Measurements from ENCODE around the gene TBX15.

The TBX15 gene

DNA sequence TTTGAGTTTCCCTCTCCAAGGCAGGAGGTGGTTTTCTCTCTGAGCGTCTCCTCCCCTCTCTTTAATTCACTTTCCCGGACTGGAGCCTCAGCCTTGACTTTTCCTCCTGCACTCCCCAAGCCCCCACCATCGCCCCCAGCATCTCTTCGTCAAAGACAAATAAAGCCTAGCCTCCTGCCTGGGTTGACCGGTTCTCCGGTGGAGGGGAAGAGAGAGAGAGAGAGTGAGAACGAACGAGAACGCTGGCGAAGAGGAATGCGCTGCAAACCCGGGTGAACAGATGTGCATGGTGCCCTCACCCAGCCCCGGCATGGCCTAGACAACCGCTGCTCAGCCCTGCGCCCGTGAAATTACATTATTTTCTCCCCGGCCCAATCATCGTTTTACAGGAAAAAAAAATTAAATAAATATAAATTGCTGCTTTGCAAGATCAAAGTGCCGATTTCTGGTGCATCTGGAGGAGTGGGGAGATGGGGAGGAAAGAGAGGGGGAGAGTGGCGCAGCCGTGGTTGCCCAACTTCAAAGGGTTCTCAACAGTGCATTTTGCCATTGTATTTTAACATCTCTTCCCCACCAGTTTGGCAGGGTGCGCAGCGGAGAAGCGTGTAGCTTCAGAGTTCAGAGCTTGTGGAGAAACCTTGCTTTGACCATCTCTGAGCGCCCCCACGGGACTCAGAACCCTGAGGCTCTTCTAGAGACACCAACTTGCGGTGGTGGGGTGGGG is 11.4 kb upstream of the TBX15 start:
- in situ Hi-C loops (cut with HindIII; ENCODE audit: low pct_ligation_motif_present, low sequenced_read_pairs) = no loop called here
- TF ChIP-seq, protein P1, sequence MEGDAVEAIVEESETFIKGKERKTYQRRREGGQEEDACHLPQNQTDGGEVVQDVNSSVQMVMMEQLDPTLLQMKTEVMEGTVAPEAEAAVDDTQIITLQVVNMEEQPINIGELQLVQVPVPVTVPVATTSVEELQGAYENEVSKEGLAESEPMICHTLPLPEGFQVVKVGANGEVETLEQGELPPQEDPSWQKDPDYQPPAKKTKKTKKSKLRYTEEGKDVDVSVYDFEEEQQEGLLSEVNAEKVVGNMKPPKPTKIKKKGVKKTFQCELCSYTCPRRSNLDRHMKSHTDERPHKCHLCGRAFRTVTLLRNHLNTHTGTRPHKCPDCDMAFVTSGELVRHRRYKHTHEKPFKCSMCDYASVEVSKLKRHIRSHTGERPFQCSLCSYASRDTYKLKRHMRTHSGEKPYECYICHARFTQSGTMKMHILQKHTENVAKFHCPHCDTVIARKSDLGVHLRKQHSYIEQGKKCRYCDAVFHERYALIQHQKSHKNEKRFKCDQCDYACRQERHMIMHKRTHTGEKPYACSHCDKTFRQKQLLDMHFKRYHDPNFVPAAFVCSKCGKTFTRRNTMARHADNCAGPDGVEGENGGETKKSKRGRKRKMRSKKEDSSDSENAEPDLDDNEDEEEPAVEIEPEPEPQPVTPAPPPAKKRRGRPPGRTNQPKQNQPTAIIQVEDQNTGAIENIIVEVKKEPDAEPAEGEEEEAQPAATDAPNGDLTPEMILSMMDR (IDR thresholded peaks at IDR 0.05; ENCODE audit: low read depth, low read length, missing control alignments) = no peak
- H3K36me3 ChIP-seq (replicated peaks) = no peaks in the 10 kb centered on the region
- H3K27ac ChIP-seq = no peak overlapping the region
- H3K27me3 ChIP-seq (replicated peaks) = no peaks in the 10 kb centered on the region
- H3K4me3 ChIP-seq (ENCODE audit: low read depth, low read length) = no peak overlapping the region
- DNase-seq = no peak

DNA sequence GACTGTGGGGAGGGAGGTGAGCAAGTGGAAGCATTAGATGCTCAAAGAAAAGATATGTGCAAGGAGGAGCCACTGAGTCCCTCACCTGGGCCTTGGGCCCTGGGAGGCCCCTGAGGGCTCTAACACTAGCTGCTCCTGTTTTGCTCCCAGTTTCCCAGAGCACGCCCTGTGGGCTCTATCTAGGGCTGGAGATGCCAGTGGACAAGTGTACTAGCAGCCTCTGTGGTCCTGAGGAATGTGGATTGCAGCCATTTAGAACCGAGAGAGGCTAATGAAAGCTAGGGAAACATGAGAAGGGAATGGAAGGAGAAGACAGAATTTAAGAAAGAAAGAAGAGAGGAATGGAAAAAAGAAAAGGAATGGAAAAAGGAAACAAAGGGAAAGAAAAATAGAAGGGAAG is 10.0 kb upstream of the TBX15 start:
- H3K27ac ChIP-seq = no peak overlapping the region
- no peaks in the 10 kb centered on the region for H3K36me3 ChIP-seq (replicated peaks)
- TF ChIP-seq, protein P1 (IDR thresholded peaks at IDR 0.05; ENCODE audit: low read depth, low read length, missing control alignments) = no peak
- DNase-seq = no peak
- no peaks in the 10 kb centered on the region for H3K27me3 ChIP-seq (replicated peaks)
- H3K4me3 ChIP-seq (ENCODE audit: low read depth, low read length) = no peak overlapping the region
- in situ Hi-C loops (cut with HindIII; ENCODE audit: low pct_ligation_motif_present, low sequenced_read_pairs) = no loop called here

DNA sequence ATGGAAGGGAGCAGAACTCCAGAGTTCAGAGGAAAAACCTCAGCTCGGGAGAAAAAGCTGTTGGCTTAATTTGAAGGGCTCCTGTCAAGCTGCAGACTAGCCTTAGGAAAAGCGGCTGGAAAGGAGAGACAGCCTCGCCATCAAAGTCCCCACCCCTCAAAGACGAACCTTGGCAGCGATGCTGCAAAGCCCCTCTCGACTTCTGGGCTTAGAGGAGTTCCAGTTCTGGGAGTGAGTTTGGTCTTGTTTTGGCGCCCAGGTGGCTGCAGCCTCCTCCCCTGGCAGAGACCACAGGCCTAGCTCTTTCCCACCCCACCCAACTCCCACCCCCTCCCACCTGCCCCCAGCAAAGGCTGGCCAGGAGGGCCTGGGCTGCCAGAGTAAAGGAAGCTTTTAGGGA is 9.1 kb upstream of the TBX15 start:
- no peak overlapping the region for H3K4me3 ChIP-seq (ENCODE audit: low read depth, low read length)
- no peak for DNase-seq
- TF ChIP-seq, protein P1 (IDR thresholded peaks at IDR 0.05; ENCODE audit: low read depth, low read length, missing control alignments) = no peak
- in situ Hi-C loops (cut with HindIII; ENCODE audit: low pct_ligation_motif_present, low sequenced_read_pairs) = no loop called here
- H3K36me3 ChIP-seq (replicated peaks) = no peaks in the 10 kb centered on the region
- H3K27me3 ChIP-seq (replicated peaks) = no peaks in the 10 kb centered on the region
- H3K27ac ChIP-seq = no peak overlapping the region

DNA sequence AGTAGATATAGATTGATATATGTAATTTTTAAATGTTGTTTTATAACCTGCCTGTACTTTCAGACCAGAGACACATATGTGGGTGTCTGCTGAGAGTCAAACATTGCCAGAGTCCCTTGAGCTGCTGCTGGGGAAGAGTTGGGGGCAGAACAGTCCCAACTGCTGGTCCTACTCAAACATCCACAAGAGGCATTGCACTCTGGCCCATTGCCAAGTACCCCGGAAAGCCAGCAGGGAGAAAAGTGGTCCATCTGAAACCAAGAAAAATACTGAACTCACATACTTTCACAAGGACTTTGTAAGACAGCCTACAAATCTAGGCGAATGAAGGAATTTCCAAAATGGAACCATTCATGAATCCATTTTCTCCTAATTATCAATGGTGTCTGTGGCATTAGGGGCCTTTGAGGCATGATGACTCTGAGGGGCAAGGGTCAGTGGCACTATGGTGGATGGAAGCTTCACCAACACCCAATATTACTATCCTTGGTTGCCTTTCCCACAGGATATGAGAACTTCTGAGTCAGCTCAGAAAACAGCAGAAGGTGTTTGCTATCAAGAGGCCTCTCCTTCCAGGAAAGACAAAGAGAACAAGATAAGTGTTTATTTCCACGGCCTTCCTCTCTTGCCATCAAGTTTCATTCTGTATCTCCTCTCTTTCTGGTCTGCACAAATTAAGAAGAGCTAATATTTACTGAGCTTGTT is 7.3 kb upstream of the TBX15 start:
- in situ Hi-C loops (cut with HindIII; ENCODE audit: low pct_ligation_motif_present, low sequenced_read_pairs) = no loop called here
- DNase-seq = no peak
- H3K27me3 ChIP-seq (replicated peaks) = no peaks in the 10 kb centered on the region

DNA sequence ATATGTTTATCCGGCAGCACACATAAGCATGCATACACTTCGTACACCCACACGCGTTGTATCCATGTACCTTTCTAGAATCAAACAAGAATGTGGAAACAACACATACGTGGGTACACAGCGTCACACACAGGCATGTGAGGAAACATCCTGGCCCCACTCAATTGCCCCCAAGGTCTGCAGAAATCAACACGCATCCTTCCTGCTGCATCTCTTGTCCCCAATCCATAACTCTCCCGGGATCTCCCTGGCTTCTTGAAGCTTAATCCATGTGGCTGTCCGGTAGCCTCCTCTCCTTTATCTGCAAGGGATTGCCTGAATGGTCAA is 5.5 kb upstream of the TBX15 start:
- H3K4me3 ChIP-seq (ENCODE audit: low read depth, low read length) = no peak overlapping the region
- no peak for DNase-seq
- H3K27ac ChIP-seq = no peak overlapping the region
- H3K36me3 ChIP-seq (replicated peaks) = no peaks in the 10 kb centered on the region
- TF ChIP-seq, protein P1 (IDR thresholded peaks at IDR 0.05; ENCODE audit: low read depth, low read length, missing control alignments) = no peak
- in situ Hi-C loops (cut with HindIII; ENCODE audit: low pct_ligation_motif_present, low sequenced_read_pairs) = no loop called here
- H3K27me3 ChIP-seq (replicated peaks) = no peaks in the 10 kb centered on the region

More for the DNA sequence above, 7.3 kb upstream of the TBX15 start:
- Histone ChIP-seq H3K27ac (no peak overlapping the region), H3K4me3 (ENCODE audit: low read depth, low read length) (no peak overlapping the region), H3K36me3 (replicated peaks) (no peaks in the 10 kb centered on the region)
- TF ChIP-seq, protein P1 (IDR thresholded peaks at IDR 0.05; ENCODE audit: low read depth, low read length, missing control alignments) = no peak
